ENCODE results near the gene ZMYM2.

ZMYM2 gene

DNA sequence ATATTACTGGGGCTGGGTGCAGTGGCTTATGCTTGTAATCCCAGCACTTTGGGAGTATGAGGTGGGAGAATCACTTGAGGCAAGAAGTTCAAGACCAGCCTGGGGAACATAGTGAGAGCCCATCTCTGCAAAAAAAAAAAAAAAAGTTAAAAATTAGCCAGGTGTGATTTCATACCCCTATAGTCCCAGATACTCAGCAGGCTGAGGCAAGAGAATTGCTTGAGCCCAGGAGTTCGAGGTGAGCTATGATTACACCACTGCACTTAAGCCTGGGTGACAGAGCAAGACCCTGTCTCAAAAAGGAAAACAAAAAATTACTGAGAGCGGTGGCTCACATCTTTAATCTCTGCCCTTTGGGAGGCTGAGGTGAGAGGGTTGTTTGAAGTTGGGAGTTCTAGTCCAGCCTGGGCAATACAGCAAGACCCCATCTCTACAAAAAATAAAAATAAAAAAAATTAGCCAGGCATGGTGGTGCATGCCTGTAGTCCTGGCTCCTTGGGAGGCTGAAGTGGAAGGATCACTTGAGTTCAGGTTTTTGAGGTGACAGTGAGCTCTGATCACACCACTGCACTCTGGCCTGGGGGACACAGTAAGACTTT is 87.5 kb downstream of the ZMYM2 start:
- DNase-seq, result no peak

DNA sequence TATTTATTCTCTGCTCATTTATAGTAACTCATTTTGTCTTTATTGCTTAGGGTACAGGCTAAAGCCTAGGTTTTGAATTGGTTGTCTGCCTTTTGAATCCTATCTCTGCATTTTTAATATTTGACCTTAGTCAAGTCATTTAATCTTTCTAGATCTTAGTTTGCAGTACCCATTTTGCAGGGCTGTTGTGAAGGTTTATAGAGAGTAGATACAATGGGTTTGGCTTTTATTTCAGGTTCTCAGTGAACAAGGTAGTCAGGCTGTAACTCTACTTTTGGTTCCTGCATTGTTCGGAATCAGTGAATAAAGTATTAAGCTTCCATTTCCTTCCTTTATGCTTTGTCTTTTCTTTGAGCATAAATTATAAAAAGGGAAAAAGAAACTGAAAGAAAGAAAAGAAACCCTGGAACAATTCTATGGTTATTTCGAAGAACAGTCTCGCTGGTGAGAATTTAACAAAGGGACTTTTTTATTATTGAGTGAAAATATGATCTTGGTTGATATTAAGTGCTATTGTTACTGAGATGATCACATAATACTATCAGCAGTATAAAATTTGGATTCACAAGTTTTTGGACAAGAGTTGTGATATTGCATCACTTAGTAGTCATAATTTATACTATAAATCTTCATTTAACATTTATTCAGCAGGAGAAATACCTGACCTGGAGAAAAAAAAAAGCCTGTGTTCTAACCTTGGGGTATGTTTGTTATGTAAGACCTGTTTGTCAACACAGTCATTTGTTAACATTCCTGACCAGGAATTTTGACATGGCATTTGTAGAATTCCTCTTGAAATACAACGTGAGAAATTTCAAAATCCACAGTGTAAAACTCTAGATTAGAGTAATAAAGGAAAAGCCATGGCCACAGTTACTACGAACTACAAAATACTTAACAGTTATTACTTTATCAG is 91.3 kb downstream of the ZMYM2 start:
- DNase-seq, result no peak

DNA sequence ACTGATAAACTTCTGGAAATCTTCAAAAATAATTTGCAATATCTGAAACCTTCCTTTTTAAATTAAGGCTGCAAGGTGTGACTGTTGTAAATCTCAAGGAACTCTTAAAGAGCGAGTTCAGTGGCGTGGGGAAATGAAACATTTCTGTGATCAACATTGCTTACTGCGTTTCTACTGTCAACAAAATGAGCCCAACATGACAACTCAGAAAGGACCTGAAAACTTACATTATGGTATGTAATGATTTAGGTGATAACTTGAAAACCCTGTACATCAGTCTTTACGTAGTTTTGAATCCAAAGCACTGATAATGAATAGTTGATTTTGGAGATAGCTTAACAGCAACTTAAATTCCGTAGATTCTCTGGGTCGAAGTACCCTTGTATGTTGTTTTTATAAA is 92.8 kb downstream of the ZMYM2 start:
- DNase-seq, result no peak

DNA sequence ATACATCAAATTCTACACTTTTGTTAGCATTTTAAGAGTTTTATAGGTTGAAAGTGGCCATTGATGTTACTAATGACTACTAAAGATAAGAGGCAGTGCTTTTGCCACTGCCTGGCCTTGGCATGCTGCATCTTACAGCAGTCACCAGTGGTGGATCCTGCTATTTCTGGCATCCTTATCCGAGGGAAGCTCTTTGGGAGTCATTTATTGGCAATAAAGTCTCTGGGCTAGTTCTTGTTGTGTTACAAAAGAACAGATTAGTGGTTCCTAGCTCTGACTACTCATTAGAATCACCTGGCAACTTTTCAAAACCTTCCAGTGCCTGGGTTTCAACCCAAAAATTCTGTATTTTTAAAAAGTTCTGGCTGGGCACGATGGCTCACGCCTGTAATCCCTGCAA is 94.5 kb downstream of the ZMYM2 start:
- no peak for DNase-seq

DNA sequence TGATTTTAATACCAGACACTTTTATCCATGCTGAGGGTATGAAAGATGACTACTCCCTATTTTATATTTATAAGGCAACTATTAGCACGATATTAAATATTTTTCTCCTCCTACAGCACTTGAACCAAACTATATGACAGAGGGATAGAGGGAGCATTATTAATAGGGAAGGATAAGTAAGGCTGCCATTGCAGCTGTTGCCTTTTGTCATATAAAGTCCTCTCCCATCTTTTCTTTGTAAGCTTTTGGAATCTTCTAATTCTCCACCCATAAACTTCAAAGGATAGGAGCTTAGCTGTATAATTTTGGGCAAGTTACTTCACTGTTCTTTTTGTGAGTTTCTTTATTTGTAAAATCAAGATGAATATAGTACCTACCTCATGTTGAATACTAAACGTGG is 95.4 kb downstream of the ZMYM2 start:
- no peak for DNase-seq

DNA sequence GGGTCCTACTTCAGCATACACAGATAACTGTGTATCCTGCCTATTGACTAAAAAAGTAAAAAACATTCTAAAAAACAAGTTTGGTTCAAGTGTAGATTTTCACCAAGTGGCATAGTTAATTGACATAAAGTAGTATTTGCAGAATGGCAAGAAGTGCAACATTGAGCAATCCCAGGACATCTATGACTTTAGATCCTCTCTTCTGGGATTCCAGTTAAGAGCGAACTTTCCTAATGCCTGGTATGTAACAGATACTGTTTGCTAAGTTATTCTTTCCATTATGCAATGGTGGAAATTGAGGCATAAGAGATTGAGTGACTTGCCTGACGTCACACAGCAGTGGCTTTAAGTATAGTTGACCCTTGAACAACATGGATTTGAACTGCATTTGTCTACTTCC is 96.1 kb downstream of the ZMYM2 start:
- no peak for DNase-seq

DNA sequence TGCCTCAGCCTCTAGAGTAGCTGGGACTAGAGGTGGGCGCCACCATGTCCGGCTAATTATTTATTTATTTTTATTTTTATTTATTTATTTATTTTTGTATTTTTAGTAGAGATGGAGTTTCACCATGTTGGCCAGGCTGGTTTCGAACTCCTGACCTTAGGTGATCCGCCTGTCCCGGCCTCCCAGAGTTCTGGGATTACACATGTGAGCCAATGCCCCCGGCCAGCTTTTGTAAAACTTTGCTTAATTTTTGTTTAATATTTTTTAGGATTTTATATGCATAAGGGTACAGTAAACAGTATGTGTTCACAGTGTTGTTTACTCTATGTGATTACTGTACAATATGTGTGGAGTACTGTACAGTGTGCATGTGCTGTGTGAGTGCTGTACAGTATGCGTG is 98.7 kb downstream of the ZMYM2 start:
- DNase-seq, result no peak

DNA sequence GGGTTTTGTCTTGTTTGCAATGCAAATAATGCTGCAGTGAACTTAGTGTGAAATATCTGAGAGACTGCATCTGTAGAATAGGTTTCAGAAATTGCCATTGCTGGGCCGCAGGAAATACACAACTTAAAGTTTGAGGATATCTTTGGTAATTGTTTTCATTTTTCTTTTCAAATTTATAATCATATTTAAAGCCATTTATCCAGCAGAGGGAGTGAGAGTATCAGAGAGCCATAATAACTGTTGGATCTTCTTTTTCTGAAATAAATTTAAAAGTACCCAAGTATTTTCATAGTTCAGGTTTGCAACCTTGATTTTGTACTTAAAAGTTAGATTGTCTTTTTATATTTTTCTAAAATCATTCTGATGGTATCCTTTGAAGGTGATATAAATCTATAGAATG is 99.4 kb downstream of the ZMYM2 start:
- DNase-seq, result no peak

DNA sequence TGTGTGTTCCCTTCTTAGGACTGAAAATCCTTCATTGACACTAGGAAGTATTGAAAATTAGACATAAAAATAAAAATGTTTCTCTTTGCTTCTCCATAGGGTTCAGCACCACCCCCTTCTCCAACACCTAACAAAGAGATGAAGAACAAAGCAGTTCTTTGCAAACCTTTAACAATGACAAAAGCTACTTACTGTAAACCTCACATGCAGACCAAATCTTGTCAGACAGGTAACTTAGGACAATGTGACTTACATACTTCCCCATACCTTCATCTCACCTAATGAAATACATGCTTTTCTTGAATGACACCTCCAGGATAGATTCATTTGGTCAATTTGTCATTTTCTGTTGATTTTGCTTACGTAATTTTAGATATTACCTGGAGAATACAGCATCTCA is 99.9 kb downstream of the ZMYM2 start:
- DNase-seq, result no peak

DNA sequence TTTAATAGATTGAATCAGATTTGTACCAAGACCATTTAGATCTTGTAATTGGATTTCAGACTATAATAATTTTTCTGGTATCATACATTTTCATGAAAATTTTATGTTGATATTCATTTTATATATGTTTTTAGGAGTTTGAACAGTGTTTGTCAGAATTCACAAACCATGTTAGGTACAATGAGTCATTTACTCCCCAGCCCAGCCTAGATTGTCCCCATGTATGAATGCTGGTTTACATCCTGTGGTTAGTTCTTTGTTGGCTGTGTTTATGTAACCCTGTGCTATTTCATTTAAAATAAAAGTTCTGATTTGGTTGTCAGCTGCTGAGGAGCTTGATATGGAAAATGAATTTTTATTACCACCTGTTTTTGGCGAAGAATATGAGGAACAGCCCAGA is 105.6 kb downstream of the ZMYM2 start:
- DNase-seq, result no peak

DNA sequence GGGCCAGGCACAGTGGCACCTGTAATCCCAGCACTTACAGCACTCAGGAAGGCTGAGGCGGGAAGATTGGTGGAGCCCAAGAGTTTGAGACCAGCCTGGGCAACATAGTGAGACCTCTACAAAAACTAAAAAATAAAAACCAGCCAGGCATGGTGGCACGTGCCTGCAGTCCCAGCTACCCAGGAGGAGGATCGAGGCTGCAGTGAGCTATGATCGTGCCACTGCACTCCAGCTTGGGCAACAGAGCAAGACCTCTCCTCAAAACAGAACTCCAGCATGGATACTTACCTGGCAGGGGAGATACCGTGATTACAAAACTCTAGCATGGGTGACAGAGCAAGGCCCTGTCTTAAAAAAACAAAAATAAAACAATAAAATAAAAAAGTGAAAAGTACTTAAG is 107.0 kb downstream of the ZMYM2 start:
- DNase-seq, result no peak

DNA sequence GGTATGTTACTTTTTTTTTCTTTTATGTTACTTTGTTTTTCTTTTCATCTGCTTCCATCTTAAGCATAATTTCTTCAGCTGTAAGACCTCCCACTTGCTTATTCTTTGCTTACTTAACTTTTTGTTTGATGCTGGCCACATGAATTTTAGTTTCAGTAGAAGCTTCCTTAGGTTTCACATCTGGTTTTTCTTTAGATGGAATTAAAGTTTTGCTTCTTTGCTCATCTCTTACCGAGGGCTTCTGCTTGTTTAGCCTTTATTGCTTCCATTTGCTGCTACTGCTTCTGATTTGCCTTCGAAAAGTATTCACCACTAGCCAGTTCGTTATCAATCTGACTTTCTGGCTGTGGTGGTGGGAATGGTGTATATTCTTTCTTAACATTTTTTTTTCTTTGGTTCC is 111.4 kb downstream of the ZMYM2 start:
- no peak for DNase-seq

DNA sequence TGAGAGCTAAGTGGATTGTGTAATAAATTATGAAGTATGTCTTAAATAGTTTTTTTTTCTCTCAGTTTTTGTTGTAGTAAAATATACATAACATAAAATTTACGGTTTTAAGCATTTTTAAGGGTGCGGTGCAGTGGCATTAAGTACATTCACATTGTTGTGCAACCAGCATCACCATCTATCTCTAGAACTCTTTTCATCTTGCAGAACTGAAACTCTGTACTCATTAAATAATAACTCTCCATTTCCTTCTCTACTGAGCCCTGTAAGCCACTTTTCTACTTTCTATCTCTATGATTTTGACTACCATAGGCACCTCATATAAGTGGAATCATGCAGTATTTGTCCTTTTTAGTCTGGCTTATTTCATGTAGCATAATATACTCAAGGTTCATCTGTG is 115.2 kb downstream of the ZMYM2 start:
- no peak for DNase-seq

DNA sequence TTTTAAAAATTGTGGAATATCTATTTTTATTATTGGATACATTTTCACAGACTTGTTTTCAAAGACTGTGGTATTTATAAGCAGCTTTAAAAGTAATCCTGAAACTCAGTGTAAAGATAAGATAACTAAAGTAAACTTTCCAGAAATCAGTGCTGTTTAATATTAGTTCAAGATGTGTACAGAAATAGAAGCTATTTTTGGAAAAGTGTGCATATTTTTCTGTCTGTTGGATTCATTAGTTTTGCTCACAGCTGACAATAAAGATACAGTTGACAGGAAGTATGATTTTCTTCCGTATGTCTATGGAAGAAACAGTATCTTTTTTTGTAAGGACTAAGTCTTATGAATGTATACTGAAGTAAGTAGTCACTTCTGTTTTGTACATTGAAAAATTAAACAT is 116.4 kb downstream of the ZMYM2 start:
- DNase-seq, result no peak

DNA sequence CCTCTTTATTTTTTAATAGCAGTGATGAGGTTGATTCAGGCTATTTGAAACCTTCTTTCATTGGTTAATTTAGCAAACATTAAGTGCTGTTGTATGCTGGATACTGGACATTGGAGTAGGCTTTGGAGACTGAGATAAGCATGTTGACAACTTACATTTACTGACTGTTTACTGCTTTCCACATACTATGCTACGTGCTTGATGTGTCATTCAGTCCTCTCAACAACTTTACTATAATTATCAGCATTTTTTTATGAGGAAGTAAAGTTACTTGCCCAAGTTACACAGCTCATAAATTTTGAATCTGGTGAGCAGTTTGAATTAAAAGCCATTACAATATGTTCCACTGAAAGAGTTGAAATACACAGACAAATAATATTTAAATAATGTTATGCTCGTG is 118.6 kb downstream of the ZMYM2 start:
- no peak for DNase-seq

DNA sequence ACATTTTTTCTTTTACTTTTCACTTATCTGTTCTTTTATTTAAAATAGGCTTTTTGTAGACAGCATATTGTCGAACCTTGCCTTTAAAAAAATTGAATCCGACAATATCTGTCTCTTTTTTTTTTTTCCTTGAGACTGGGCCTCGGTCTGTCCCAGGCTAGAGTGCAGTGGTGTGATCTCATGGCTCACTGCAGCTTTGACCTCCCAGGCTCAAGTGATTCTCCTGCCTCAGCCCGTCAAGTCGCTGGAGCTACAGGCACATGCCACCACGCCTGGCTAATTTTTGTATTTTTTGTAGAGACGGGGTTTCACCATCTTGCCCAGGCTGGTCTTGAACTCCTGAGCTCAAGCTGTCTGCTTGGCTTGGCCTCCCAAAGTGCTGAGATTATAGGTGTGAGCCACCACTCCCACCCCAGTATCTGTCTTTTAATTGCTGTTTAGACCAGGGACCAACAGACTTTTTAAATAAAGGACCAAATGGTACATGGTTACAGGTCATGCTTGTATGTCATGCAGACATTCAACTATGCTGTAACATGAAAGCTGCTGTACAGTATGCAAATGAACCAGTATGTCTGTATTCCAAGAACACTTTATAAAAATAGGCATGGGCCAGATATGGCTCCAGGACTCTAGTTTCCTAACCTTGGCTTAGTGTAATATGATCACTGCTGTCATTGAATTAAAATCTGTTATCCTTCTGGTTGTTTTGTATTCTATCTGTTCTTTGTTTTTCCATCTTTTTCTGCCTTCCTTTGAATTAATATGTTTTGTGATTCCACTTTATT is 122.0 kb downstream of the ZMYM2 start:
- DNase-seq, result no peak

DNA sequence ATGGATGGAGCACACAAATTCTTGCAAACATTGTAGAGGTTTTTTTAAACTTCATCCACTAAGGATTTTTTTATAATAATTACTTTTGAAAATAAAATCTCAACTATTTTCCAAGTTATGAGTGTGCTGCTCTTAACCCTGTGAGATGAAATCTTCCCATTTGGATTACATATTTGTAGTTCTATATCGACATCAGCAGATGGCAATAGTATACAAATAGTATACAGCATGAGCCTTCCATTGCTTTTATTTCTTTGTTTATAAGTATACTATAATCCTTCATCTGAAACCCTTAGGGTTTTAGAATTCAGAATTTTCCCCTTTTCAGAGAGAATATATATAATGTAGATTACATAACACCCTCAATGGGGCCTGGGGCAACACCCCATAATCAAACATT is 131.8 kb downstream of the ZMYM2 start:
- DNase-seq, result no peak

DNA sequence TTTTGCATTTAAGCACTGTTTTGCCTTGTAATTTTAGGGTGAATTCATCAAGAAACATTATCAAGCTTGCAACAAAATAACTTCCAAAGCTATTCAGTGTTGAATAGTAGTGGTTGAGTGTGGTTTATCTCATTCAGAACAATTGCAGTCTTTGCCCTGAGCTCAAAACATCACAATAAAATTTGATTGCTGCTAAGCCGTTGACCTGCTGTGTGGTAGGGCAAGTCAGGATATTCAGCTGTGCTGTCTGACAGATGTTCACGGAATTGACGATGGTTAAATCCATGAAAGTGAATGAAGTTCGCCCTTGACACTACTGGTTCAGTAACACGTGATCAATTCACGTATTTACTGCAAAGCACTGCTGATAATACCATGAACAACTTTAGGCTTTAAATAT is 135.4 kb downstream of the ZMYM2 start:
- no peak for DNase-seq

DNA sequence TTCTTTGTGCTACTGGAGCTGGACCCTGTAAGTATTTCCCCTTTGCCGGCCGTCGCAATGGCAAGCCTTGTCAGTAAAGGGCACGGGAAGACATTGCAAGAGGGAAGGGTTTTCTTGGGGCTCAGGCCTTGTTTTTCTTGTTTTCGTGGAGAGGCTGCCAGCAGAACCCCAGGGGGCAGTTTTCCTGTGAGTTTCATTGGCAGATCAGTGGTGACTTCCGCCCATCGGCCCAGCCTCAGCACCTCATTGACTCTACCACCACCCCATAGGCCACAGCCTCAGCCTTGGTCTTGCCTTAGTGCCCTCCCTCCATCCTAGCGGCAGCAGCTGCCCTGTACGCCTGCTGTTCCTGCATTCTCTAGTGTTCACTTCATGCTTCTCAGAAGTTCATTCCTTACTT is 140.8 kb downstream of the ZMYM2 start:
- no peak for DNase-seq

DNA sequence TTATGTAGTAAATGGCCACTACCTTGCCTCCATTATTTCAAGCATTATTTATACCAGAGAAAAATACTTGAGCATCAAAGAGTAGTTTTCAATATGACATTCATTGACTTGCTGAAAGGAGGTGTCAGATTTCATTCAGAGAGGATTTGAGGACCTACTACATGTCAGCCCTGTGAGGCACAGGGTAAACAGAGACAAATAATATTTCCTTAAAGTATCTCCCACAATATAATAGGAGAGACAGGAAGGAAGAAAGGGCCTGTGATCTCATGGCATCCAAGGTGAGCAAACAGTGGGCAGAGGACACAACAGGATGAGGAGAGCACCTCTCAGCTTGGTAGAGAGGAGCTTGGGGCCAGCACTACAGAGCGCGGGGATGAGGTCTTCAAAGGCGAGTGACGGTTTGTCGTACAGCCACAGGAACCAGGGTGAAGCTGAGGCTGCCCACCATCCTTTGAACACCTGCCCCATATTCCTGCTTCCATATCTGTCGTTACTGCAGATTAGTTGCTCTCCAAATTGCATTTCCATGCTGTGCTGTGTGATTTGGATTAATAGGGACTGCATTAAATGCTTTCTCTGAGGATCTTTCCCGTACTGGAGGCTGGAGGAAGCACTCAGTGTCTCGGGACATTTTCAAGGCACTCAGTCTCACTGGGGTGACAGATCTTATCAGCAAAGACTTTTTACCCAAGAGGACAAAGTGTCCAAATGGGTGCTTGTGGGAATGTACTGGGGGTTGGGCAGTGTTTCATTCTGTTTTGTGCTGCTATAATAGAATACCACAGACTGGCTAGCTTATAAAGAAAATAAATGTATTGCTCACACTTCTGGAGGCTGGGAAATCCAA is 143.2 kb downstream of the ZMYM2 start:
- DNase-seq, result no peak

DNA sequence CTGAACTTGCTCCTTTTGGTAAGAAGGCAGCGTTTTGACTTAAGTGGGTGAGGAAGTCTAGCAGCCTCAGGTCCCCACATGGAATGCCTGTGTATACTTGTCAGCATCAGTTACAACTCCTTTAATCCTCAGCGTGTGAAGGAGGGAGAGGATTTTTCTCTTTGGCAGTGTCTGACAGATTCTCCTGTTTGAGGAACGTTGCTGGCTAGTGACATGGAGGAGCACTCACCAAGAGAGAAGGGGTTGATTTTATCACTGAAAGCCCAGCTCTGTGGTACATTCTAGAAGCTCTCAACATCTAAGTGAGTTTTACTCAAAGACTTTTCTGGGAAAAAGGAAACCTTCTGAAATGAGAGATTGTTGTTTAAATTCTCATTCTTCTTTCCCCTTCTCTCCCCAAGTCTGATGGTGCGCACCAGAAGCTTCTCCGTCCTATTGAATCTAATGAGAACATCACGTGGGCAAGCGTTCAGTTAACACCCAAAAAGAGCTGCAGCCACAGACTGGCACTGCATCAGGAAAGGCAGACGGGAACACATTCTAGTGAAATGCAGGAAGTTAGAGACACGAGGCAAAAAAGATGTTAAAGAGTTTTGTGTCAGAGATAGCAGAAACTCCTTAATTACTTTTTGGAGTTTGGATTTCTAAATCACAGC is 144.1 kb downstream of the ZMYM2 start:
- no peak for DNase-seq

DNA sequence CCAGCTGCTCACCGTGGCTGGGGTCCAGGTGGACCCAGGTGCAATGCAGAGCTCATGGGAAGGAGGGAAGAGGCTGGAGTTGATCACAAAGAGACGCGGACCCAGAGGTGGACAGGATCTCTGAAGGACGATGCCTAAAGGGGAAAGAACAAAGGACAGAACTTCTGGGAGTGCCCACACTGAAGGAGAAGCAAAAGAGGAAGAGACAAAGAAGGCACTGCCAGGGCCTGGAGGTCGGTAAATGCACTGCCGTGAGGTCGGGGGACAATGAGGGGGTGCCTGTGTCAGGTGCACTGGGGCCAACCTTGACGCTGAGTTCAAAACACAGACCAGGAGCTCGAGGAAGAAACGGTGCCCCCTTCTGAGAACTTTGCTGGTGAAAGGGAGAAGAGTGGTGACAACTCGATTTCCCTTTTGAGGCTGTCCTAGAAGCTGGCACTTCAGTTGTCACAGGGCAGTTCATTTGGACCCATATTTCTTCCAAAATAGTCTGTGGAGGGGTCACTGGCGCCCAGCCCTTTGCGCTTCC is 146.7 kb downstream of the ZMYM2 start:
- no peak for DNase-seq
